Testis (tissue), 3 donors: Measurements from ENCODE around the gene KIFAP3. TPM values are rescaled to one million over a fixed set of nuclear protein-coding genes. Genes with fewer than 3 reads are reported as not detected.

Source experiments
- DNase-seq: peaks from one replicate; pipeline ENCODE4 v3.0.0-alpha.2; 2019
- H3K27ac ChIP-seq, 2 donors: fragments of 200-600 bp; sonication (generic); one replicate each; pipeline ENCODE4 v1.5.1; 2019
- H3K27me3 ChIP-seq: fragments of 200-600 bp; sonication (generic); one replicate; pipeline ENCODE4 v1.5.1; 2019
- H3K36me3 ChIP-seq: fragments of 200-600 bp; sonication (generic); one replicate; pipeline ENCODE4 v1.5.1; 2017; ENCODE audit warnings: low read depth; ENCODE audit errors: missing control alignments
- H3K4me1 ChIP-seq: fragments of 200-600 bp; sonication (generic); one replicate; pipeline ENCODE4 v1.5.1; 2019
- H3K4me3 ChIP-seq, 2 donors: fragments of 200-600 bp; sonication (generic); one replicate each; pipeline ENCODE4 v1.5.1; 2017 to 2019
- H3K9me3 ChIP-seq: fragments of 200-600 bp; sonication (generic); one replicate; pipeline ENCODE4 v1.5.1; 2017
- POLR2A ChIP-seq: fragments of 450-650 bp; IDR thresholded peaks from one replicate; pipeline ENCODE4 v1.6.1; 2017; ENCODE audit warnings: antibody characterized with exemption, mild to moderate bottlenecking, moderate library complexity
- WGBS, 2 donors: methylation state at CpG; one replicate each; pipeline ENCODE4 v1.1.5; 2018; 5-methylcytosine and 5-hydroxymethylcytosine counted together
- intact Hi-C: fragments of 100-400 bp; cut with DNase I; formaldehyde crosslinking; loops from one replicate; pipeline ENCODE4 v1.15.1; 2023; ENCODE audit warnings: low total_unique reads
- polyA plus RNA-seq: library from polyadenylated mRNA; stranded (reverse); fragments of 350-450 nt; fragmentation: Illumina TruSeq; extraction: RNeasy Lipid Tissue Mini Kit (QIAGEN cat#74804); gene quantifications from one replicate; pipeline ENCODE4 v1.2.3, GENCODE V29; 2014; ENCODE audit warnings: low read depth, low replicate concordance; ENCODE audit not compliant: insufficient read depth
- total RNA-seq, 2 donors: library from RNA; depleted of rRNA; stranded (reverse); fragments of >200 nt; gene quantifications; one replicate each; pipeline ENCODE4 v1.2.3, GENCODE V29; 2016
- TF ChIP-seq, protein P1 (sequence below), 3 experiments: fragments of 450-650 bp in 2 of 3; fragments of 200-600 bp in 1 of 3; sonication (generic) in 1 of 3; IDR thresholded peaks; one replicate each; pipeline ENCODE4 v1.5.1; 2016 to 2019; ENCODE audit warnings: antibody characterized with exemption in 3 of 3, mild to moderate bottlenecking in 2 of 3, moderate library complexity in 1 of 3

The KIFAP3 gene
- total and polyA plus RNA-seq, 3 donors from 2014 or later, result 52.9 to 80.8 (median 60.6) TPM

DNA sequence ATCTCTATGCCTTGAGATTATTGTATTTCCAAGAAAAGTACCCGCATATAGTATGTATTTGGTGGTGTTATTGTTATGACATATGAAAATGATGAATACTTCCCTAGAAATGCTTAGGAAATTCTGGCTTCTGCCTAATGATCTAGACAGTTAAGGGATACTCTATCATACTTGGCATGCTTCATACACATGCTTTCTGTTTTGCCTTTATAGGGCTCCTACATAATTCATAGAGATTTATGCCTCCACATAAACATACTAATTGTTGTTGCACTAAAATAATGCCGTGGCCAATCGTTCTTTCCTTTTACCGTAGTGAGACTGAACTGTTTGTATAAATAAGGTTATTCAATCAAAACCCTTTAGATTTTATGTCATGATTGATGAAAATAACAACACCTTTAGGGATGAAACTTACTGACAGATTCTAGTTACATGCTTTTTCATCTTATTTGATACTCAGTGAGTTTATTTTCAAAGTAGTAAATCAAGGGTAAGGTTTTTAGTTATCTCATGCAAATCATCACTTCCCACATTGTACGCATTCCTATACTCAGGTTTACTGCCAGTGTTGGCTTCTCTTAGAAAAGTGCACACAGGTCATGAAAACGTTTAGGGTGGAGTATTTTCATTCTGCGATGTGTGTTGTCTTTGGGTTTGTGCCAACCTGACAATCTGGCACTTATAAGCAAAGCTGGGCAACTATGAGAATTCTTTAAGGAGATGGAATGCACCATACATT, 140.3 kb downstream of the KIFAP3 start:
- 57 to 60% methylated on average over 7 of the region's 7 CpGs for WGBS, 2 donors
- no peak for DNase-seq
- intact Hi-C loops, result no loop called here

DNA sequence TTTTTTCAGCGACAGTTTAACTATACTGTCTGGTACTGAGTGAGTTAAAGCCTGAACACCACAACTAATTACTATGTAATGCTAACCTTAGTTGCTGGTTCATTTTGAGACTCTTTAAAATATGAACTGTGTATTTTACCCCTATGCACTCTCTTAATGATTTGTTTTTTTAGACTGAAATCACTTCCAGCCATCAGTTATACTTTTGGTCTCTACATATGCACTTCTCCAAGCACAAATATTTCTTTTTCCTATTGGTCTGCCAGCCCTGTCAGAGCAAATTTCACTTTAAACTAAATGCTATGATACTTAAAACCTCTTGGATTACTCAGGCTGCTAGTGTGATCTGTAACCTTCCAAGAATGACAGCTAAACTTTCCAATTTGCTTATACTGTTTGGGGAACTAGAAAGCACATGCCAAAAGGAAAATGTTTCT, 142.7 kb downstream of the KIFAP3 start:
- intact Hi-C loops, result no loop called here
- no peaks in the 10 kb centered on the region for H3K27me3 ChIP-seq

More for the DNA sequence above, 140.3 kb downstream of the KIFAP3 start:
- H3K9me3 ChIP-seq, result no peaks in the 10 kb centered on the region
- no peak overlapping the region for H3K27ac ChIP-seq
- no peaks in the 10 kb centered on the region for H3K36me3 ChIP-seq
- no peak for TF ChIP-seq POLR2A
- TF ChIP-seq, protein P1, sequence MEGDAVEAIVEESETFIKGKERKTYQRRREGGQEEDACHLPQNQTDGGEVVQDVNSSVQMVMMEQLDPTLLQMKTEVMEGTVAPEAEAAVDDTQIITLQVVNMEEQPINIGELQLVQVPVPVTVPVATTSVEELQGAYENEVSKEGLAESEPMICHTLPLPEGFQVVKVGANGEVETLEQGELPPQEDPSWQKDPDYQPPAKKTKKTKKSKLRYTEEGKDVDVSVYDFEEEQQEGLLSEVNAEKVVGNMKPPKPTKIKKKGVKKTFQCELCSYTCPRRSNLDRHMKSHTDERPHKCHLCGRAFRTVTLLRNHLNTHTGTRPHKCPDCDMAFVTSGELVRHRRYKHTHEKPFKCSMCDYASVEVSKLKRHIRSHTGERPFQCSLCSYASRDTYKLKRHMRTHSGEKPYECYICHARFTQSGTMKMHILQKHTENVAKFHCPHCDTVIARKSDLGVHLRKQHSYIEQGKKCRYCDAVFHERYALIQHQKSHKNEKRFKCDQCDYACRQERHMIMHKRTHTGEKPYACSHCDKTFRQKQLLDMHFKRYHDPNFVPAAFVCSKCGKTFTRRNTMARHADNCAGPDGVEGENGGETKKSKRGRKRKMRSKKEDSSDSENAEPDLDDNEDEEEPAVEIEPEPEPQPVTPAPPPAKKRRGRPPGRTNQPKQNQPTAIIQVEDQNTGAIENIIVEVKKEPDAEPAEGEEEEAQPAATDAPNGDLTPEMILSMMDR (IDR thresholded peaks at IDR 0.05), result no peak
- H3K4me1 ChIP-seq, result no peaks in the 10 kb centered on the region
- H3K27me3 ChIP-seq, result no peaks in the 10 kb centered on the region
- no peak overlapping the region for H3K4me3 ChIP-seq

DNA sequence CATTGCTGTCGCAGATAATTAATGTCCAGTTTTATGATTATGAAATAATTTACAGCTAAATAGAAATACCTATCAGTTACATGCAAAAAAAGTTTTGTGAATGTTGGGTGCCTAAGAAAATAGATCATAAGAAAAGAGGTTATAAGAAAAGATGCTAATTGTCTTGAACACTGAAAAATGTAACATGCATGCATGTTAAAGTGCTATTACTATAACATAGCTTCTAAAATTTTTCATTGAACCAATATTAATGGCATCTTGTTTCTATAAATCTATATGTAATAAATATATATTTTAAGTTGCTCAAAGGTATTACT, 145.3 kb downstream of the KIFAP3 start:
- Histone ChIP-seq H3K27ac (no peak overlapping the region), H3K4me1 (no peaks in the 10 kb centered on the region), H3K4me3 (no peak overlapping the region), H3K36me3 (no peaks in the 10 kb centered on the region), H3K9me3 (no peaks in the 10 kb centered on the region), H3K27me3 (no peaks in the 10 kb centered on the region)
- TF ChIP-seq, protein P1 (IDR thresholded peaks at IDR 0.05), result no peak
- no peak for TF ChIP-seq POLR2A
- 57 to 66% methylated on average over 1 of the region's 1 CpG for WGBS, 2 donors
- DNase-seq, result no peak
- intact Hi-C loops, result no loop called here

More for the DNA sequence above, 142.7 kb downstream of the KIFAP3 start:
- no peak overlapping the region for H3K27ac ChIP-seq
- H3K9me3 ChIP-seq, result no peaks in the 10 kb centered on the region
- TF ChIP-seq POLR2A, result no peak
- TF ChIP-seq, protein P1 (IDR thresholded peaks at IDR 0.05), result no peak
- H3K4me3 ChIP-seq, result no peak overlapping the region
- 69 to 87% methylated on average over 1 of the region's 1 CpG for WGBS, 2 donors
- no peaks in the 10 kb centered on the region for H3K4me1 ChIP-seq
- no peak for DNase-seq
- no peaks in the 10 kb centered on the region for H3K36me3 ChIP-seq

DNA sequence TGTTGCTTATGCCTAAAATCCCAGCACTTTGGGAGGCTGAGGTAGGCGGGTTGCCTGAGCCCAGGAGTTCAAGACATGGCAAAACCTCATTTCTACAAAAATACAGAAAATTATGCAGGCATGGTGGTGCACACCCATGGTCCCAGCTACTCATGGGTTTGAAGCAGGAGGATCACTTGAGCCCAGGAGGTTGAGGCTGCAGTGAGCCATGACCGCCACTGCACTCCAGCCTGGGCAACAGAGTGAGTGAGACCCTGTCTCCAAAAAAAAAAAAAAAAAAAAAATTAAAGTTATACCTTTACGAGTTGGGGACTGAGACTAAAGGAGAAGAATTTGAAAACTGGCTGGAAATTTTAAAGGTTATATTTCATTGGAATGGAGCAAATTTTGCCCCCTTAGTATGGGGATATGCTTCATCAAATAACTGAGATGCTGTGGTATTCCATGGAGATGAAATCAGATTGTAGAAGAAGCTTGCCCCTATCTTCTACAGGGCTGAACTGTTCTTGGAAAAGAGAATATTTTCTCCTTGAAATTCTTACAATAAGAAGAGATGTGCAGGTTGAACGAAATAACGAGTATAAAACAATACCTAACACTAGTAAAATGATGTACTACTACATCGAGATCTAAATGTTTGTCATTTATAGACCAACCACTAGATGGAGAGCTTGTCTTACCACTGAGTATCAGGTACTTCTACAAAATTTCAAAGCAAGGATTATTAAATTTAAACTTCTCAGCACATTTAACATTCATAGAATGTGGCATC, 145.9 kb downstream of the KIFAP3 start:
- Histone ChIP-seq H3K27ac (no peak overlapping the region), H3K4me3 (no peak overlapping the region), H3K9me3 (no peaks in the 10 kb centered on the region), H3K36me3 (no peaks in the 10 kb centered on the region), H3K4me1 (no peaks in the 10 kb centered on the region), H3K27me3 (no peaks in the 10 kb centered on the region)
- TF ChIP-seq, protein P1 (IDR thresholded peaks at IDR 0.05), result peak; percentile 38 to 58 (median 54)
- TF ChIP-seq POLR2A, result no peak
- intact Hi-C loops, result no loop called here
- WGBS, 2 donors, result 50 to 61% methylated on average over 6 of the region's 6 CpGs
- DNase-seq, result no peak
